Activated CD4-positive, alpha-beta T cell treated with anti-CD3 and anti-CD28 coated beads, Interleukin-2, amount 10 ng/mL, durations not matched to agents 7 days and 5 days (primary cell): ENCODE measurements around the gene ARL6IP6. TPM values are rescaled to one million over a fixed set of nuclear protein-coding genes. Genes with fewer than 3 reads are reported as not detected.

Experiments
- CTCF ChIA-PET: fragments of 350-600 bp; sonication (Branson Sonifier 250); formaldehyde crosslinking; loops from one replicate; lab custom pipeline; 2021; ENCODE audit warnings: antibody characterized with exemption; lab: Charles Lee
- POLR2A ChIA-PET: fragments of 350-600 bp; sonication (Branson Sonifier 250); formaldehyde crosslinking; loops from one replicate; lab custom pipeline; 2021; ENCODE audit warnings: antibody characterized with exemption; lab: Charles Lee
- DNase-seq: peaks from one replicate; pipeline ENCODE4 v3.0.0-alpha.2; 2020
- H3K27ac Mint-ChIP-seq: one replicate; pipeline ENCODE4 v1.8.0; 2021; ENCODE audit warnings: mild to moderate bottlenecking, moderate library complexity, mixed read lengths
- H3K27me3 Mint-ChIP-seq: one replicate; pipeline ENCODE4 v1.8.0; 2021; ENCODE audit warnings: mixed read lengths
- H3K36me3 Mint-ChIP-seq: one replicate; pipeline ENCODE4 v1.8.0; 2021; ENCODE audit warnings: low read depth, mixed read lengths
- H3K4me1 Mint-ChIP-seq: one replicate; pipeline ENCODE4 v1.8.0; 2021; ENCODE audit warnings: mixed read lengths
- H3K4me3 Mint-ChIP-seq: one replicate; pipeline ENCODE4 v1.8.0; 2021; ENCODE audit warnings: mild to moderate bottlenecking, moderate library complexity, mixed read lengths
- H3K9me3 Mint-ChIP-seq: one replicate; pipeline ENCODE4 v1.8.0; 2021; ENCODE audit warnings: mixed read lengths
- total RNA-seq, 2 experiments: library from RNA; stranded (reverse); gene quantifications; one replicate each; pipeline ENCODE4 v1.2.3, GENCODE V29; 2021

The ARL6IP6 gene
- 10 to 100 TPM; 37.4 to 57.5 TPM for total RNA-seq

DNA sequence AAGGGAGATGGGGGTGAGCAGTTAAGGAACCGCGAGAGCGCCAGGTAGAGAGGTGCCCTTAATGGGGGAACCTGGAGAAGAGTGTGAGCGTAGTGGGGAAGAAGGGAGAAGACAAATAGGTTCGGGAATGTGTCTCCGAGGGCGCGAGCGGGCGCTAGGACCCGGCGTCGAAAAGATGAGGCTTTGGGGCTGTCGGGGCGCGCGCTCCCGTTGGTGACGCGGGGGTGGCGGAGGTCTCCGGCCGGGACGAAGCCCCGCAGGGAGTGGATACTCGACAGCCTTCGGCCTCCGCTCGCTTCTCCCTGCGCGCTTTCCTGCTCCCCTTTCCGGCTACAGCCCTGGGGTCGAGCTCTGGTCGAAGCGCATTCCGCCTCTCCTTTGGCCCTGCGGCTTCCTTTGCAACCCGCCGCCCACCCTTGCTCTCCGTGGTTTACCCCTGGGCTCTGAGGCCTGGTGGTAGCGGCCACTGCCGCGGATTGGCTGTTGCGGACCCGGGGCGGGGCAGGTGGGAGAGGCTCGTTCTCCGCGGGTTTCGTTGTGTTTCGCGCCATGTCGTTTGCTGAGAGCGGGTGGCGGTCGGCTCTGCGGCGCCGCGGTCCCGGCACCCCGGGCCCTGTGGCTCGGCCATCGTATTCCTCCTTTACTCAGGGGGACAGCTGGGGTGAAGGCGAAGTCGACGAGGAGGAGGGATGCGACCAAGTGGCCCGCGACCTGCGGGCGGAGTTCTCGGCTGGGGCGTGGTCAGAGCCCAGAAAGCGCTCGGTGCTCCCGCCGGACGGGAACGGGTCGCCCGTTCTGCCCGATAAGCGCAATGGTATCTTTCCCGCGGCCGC lies at the start of gene ARL6IP6:
TSS of gene ARL6IP6 (plus strand) at position 545 of the 833 bp plus-strand sequence. CDS start at position 550, 5 bp downstream.
- CTCF ChIA-PET: interaction anchor here (0.6 to 1.3 kb wide), 4 partner anchors 11 to 548 kb away, joined by 3 to 5 read pairs (median 4); partner anchors contain the start of gene STAM2
- no peaks in the 10 kb centered on the region for H3K27me3 Mint-ChIP-seq
- H3K4me1 Mint-ChIP-seq: peaks cover 69% of the 10 kb centered on the region
- peak within 1 kb of the TSS; percentile 99 for H3K27ac Mint-ChIP-seq
- POLR2A ChIA-PET: interaction anchor here (1.2 kb wide), 1 partner anchor 24 kb away, joined by 10 read pairs; no protein-coding TSS in a partner anchor
- H3K9me3 Mint-ChIP-seq: no peaks in the 10 kb centered on the region
- H3K36me3 Mint-ChIP-seq: peaks cover 55% of the 10 kb centered on the region
- peak; percentile 95 for DNase-seq
- H3K4me3 Mint-ChIP-seq: peak within 1 kb of the TSS; percentile 99

DNA sequence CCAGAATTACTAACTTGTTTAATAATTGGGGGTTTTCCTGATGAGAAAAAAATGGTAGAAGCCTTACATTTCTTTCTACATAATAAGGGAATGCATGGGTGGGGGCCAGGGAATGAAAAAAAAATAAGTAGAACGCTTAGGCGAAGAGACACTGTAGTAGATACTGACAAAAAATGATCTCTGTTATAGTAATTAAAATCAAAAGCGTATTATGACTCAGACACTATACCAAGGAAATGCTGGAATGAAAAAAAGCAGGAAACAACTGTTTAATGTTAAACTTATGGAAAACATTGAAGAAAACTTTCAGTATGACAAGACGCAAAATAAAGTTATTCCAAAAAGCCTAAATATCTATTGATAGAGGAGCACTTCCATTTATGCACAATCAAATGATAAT lies 44.1 kb upstream of the ARL6IP6 start:
- Mint-ChIP-seq H3K27me3 (no peaks in the 10 kb centered on the region), H3K27ac (no peak overlapping the region), H3K4me3 (no peak overlapping the region), H3K9me3 (no peaks in the 10 kb centered on the region), H3K4me1 (no peaks in the 10 kb centered on the region), H3K36me3 (peaks cover 45% of the 10 kb centered on the region)
- ChIA-PET CTCF (no interaction called here), POLR2A (no interaction called here)
- no peak for DNase-seq

DNA sequence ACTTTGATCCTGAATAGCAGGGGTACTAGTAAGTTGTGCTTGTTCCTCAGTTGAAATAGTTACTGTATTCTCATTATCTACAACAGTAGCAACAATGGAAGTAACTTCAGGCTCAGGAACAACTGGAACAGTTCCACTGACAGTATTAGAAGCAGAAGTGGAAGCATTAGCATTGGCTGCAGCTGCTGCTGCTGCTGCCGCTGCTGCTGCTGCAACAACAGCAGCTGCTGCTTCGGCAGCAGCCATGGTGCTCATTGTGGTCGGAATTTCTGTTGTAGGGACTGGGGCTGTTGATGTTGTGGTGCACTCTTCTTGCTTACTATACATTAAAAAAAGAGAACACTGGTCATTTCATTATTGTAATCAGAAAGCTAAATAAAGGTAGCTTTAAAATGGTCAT lies 42.0 kb upstream of the ARL6IP6 start:
- peaks cover 47% of the 10 kb centered on the region for H3K36me3 Mint-ChIP-seq
- DNase-seq: no peak
- no peak overlapping the region for H3K4me3 Mint-ChIP-seq
- ChIA-PET POLR2A (no interaction called here), CTCF (no interaction called here)
- H3K27ac Mint-ChIP-seq: no peak overlapping the region
- H3K27me3 Mint-ChIP-seq: no peaks in the 10 kb centered on the region
- no peaks in the 10 kb centered on the region for H3K9me3 Mint-ChIP-seq
- no peaks in the 10 kb centered on the region for H3K4me1 Mint-ChIP-seq

DNA sequence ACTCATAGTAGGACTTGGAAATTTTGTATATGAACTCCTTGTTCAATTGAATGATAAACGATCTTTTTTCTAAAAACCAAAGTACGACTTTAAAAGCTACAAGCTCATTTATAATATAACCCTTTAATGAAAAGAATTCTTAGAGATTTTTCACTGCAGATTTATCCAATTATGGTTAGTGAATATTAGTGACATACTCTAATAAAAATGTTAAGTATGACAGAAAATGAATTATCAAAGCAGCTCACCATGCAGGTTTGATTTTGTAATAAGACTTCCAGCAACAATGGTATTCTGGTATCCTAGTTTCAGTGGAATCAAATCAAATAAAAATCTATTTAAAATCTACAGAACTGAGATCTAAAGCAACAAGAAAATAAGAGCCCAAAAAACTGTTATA lies 39.6 kb upstream of the ARL6IP6 start:
- ChIA-PET CTCF (no interaction called here), POLR2A (no interaction called here)
- no peaks in the 10 kb centered on the region for H3K9me3 Mint-ChIP-seq
- no peaks in the 10 kb centered on the region for H3K27me3 Mint-ChIP-seq
- H3K4me1 Mint-ChIP-seq: peaks cover 4% of the 10 kb centered on the region
- no peak overlapping the region for H3K4me3 Mint-ChIP-seq
- peaks cover 38% of the 10 kb centered on the region for H3K36me3 Mint-ChIP-seq
- no peak for DNase-seq
- no peak overlapping the region for H3K27ac Mint-ChIP-seq

DNA sequence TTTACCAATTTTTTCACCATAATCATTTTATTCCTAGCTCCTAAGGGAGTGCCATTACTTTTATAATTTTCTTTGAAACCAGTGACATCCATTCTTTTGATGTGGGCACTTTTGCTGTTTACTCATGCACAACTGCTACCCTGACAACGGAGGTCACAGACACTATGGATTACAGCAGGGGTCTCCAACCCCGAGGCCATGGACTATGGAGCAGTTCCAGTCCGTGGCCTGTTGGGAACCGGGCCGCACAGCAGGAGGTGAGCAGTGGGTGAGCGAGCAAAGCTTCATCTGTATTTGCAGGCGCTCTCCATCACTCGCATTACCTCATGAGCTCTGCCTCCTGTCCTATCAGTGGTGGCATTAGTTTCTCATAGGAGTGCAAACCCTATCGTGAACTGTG lies 35.8 kb upstream of the ARL6IP6 start:
- H3K9me3 Mint-ChIP-seq: no peaks in the 10 kb centered on the region
- no peak for DNase-seq
- peaks cover 32% of the 10 kb centered on the region for H3K36me3 Mint-ChIP-seq
- H3K27ac Mint-ChIP-seq: no peak overlapping the region
- no peak overlapping the region for H3K4me3 Mint-ChIP-seq
- ChIA-PET CTCF (interaction anchor here (0.6 kb wide), 1 partner anchor 71 kb away, joined by 4 read pairs; no protein-coding TSS in a partner anchor), POLR2A (no interaction called here)
- H3K4me1 Mint-ChIP-seq: peaks cover 20% of the 10 kb centered on the region
- no peaks in the 10 kb centered on the region for H3K27me3 Mint-ChIP-seq

DNA sequence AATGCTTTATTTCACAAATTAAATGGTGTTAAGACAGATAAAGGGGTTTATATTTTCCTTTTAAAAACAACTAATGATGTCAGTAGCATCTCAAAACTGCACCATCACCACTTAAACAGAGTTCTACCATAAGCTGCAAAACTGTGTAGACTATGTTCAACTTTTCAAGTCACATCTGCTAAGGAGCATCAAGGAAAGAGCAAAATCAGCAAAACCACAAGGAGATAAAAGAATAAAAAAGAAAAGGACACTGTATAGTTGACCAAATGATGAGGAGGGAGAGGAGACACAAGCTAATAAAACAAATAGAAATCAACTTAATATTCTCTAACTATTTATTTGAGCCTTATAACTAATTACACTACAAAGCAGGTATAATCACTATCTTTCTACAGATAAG lies 35.0 kb upstream of the ARL6IP6 start:
- H3K36me3 Mint-ChIP-seq: peaks cover 36% of the 10 kb centered on the region
- no peak for DNase-seq
- ChIA-PET CTCF (no interaction called here), POLR2A (no interaction called here)
- H3K4me3 Mint-ChIP-seq: no peak overlapping the region
- H3K4me1 Mint-ChIP-seq: peaks cover 20% of the 10 kb centered on the region
- H3K27ac Mint-ChIP-seq: no peak overlapping the region
- H3K9me3 Mint-ChIP-seq: no peaks in the 10 kb centered on the region
- H3K27me3 Mint-ChIP-seq: no peaks in the 10 kb centered on the region

DNA sequence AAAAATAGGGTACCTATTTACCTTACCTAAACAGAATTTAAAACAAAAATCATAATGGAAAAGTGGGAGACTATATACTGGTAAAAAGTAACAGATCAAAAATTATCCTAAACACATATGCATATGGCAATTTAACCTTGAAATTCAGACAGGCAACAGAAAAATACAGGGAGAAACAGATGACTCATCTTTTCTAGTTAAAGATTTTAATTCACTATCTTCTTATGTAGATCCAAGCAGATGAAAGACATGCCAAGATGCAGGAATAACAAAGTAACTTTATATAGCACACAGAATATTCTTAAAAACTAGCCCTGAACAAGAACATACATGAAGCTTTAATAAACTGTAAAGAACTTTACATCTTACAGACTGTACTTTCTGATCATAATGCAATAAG lies 32.1 kb upstream of the ARL6IP6 start:
- no peak overlapping the region for H3K4me3 Mint-ChIP-seq
- no peak overlapping the region for H3K27ac Mint-ChIP-seq
- DNase-seq: no peak
- H3K27me3 Mint-ChIP-seq: no peaks in the 10 kb centered on the region
- H3K36me3 Mint-ChIP-seq: peaks cover 27% of the 10 kb centered on the region
- ChIA-PET POLR2A (no interaction called here), CTCF (no interaction called here)
- peaks cover 24% of the 10 kb centered on the region for H3K4me1 Mint-ChIP-seq
- no peaks in the 10 kb centered on the region for H3K9me3 Mint-ChIP-seq

DNA sequence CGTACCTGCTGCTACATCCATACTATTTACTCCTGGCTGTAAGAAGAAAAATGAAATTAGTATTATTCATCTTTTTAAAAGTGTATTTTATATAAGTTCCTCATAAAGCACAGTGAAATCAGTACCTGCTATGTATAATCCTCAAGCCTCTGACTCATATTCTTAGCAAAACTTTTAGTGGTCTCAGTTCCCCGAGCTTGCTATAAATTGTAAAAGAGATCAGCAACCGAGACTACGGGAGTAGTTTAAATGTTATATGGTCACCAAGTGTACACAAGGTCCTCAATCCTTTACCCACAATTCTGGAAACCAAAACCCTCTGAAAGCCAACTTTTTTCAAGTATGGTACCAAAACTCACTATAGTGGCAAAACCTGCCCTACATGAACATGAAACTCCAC lies 25.4 kb upstream of the ARL6IP6 start:
- H3K27me3 Mint-ChIP-seq: no peaks in the 10 kb centered on the region
- H3K36me3 Mint-ChIP-seq: peaks cover 26% of the 10 kb centered on the region
- no peak for DNase-seq
- POLR2A ChIA-PET: no interaction called here
- no peak overlapping the region for H3K4me3 Mint-ChIP-seq
- H3K9me3 Mint-ChIP-seq: no peaks in the 10 kb centered on the region
- peaks cover 34% of the 10 kb centered on the region for H3K4me1 Mint-ChIP-seq
- peak overlapping the region; percentile 41 for H3K27ac Mint-ChIP-seq
- CTCF ChIA-PET: no interaction called here

DNA sequence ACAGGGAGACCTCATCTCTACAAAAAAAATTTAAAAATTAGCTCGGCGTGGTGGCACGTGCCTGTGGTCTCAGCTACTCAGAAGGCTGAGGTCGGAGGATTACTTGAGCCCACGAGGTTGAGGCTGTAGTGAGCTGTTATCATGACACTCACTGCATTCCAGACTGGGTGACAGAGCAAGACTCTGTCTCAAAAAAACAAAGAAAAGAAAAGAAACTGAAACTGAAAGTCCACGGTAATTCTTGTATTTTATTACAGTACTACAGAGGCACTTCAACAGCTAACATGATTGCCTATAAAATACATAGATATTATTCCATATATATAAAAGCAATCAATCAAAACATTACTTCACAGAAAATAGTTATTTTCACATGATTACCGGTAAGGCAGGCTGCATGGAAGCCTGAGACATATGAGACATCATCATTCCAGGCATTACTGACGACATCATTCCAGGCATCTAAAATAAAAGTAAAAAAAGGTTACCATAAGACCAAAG lies 24.2 kb upstream of the ARL6IP6 start:
- no peaks in the 10 kb centered on the region for H3K9me3 Mint-ChIP-seq
- peak; percentile 41 for DNase-seq
- peaks cover 24% of the 10 kb centered on the region for H3K36me3 Mint-ChIP-seq
- ChIA-PET POLR2A (interaction anchor here (1.3 kb wide), 1 partner anchor 23 kb away, joined by 10 read pairs; the partner anchor contains the start of gene PRPF40A), CTCF (interaction anchor here (1.2 kb wide), 1 partner anchor 58 kb away, joined by 3 read pairs; no protein-coding TSS in a partner anchor)
- peak overlapping the region; percentile 98 for H3K27ac Mint-ChIP-seq
- H3K27me3 Mint-ChIP-seq: no peaks in the 10 kb centered on the region
- H3K4me1 Mint-ChIP-seq: peaks cover 34% of the 10 kb centered on the region
- peak overlapping the region; percentile 80 for H3K4me3 Mint-ChIP-seq

DNA sequence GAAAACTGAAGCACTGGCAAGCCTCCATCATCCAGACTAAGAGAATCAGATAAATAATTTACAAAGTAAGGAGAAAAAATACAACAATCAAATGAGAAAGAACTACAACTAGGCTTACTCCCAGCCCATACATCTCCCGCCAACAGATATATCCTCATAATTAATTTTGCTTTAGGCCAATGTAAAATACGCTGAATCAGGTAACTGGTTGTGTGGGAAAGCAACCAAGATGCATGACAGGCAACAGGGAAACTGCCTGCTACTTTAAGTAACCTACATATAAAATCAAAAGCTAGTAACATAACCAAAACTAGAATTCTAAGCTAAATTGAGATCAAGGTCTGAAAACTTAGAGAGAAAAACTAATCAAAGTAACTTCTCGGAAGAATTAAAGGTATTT lies 22.7 kb upstream of the ARL6IP6 start:
- peaks cover 26% of the 10 kb centered on the region for H3K36me3 Mint-ChIP-seq
- H3K9me3 Mint-ChIP-seq: no peaks in the 10 kb centered on the region
- H3K27me3 Mint-ChIP-seq: no peaks in the 10 kb centered on the region
- no peak overlapping the region for H3K27ac Mint-ChIP-seq
- H3K4me3 Mint-ChIP-seq: no peak overlapping the region
- no peak for DNase-seq
- CTCF ChIA-PET: interaction anchor here (1.0 kb wide), 1 partner anchor 9 kb away, joined by 3 read pairs; no protein-coding TSS in a partner anchor
- POLR2A ChIA-PET: no interaction called here
- H3K4me1 Mint-ChIP-seq: peaks cover 34% of the 10 kb centered on the region

DNA sequence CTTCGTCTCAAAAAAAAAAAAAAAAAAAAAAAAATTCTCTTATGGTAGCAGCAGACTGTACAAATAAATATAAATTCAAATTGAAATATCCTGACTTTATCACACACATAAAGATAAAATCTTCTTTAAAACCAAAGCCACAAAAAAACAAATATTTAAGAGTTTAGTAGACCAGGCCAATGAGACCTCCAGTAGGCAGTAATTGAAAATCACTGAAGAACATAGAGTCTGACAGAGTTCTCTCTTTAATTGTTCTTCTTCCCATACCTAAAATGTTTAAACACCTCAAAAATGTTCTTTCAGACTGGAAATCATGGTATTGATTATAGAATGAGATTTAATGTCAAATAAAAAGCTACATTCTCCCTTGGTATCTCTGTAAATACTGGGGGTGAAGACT lies 21.9 kb upstream of the ARL6IP6 start:
- ChIA-PET POLR2A (no interaction called here), CTCF (interaction anchor here (0.8 to 1.0 kb wide), 2 partner anchors 9 to 18 kb away, joined by 3 read pairs; no protein-coding TSS in a partner anchor)
- DNase-seq: no peak

DNA sequence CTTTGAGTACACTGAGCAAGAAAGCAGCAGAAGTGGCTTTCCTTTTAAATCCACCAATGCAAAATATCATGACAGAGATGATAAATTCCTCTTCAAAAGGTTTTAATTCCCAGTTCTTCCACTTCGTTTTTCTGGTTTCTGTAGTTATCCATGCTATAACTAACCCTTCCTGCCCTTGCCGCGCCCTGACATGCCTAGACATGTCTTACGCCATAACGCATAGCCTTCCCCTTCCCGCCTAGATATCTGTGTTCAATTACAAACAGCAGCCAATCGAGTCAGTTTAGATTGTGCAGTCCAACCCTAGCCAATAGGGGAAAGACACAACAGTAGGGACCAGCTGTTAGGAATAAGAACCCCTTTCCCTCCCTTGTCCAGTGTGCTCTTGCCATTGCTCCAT lies 17.2 kb upstream of the ARL6IP6 start:
- Mint-ChIP-seq H3K27ac (no peak overlapping the region), H3K4me1 (peaks cover 23% of the 10 kb centered on the region), H3K36me3 (peaks cover 59% of the 10 kb centered on the region), H3K9me3 (peaks cover 12% of the 10 kb centered on the region), H3K27me3 (no peaks in the 10 kb centered on the region), H3K4me3 (no peak overlapping the region)
- POLR2A ChIA-PET: no interaction called here
- no peak for DNase-seq
- CTCF ChIA-PET: interaction anchor here (1.6 kb wide), 1 partner anchor 17 kb away, joined by 3 read pairs; the partner anchor contains the start of genes ARL6IP6 and PRPF40A

More for the DNA sequence above, 21.9 kb upstream of the ARL6IP6 start:
- Mint-ChIP-seq H3K9me3 (peaks cover 4% of the 10 kb centered on the region), H3K36me3 (peaks cover 27% of the 10 kb centered on the region), H3K27me3 (no peaks in the 10 kb centered on the region), H3K4me1 (peaks cover 36% of the 10 kb centered on the region), H3K4me3 (no peak overlapping the region), H3K27ac (no peak overlapping the region)

DNA sequence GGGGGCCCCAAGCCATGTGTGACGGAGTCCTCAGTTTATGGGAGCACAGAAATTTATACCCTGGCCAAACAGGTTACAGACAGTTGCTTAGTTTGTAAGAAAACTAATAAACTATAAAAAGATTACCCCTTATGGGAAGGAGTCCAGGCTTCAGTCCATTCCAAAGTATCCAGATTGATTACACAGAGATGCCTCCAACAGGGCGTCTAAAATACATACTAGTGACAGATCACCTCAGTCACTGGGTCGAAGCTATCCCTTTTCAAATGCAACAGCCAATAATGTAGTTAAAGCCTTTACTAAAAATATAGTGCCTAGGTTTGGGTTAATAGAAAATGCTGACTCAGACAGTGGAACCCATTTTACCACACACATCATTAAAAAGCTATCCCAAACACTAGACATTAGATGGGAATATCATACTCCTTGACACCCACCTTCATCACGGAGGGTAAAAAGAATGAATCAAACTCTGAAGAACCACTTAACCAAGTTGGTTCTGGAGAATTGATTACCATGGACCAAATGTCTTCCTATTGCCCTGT lies 11.9 kb upstream of the ARL6IP6 start:
- Mint-ChIP-seq H3K27me3 (no peaks in the 10 kb centered on the region), H3K27ac (no peak overlapping the region), H3K9me3 (peaks cover 8% of the 10 kb centered on the region), H3K4me3 (no peak overlapping the region), H3K4me1 (peaks cover 23% of the 10 kb centered on the region), H3K36me3 (peaks cover 86% of the 10 kb centered on the region)
- no peak for DNase-seq
- ChIA-PET POLR2A (no interaction called here), CTCF (interaction anchor here (0.9 to 1.8 kb wide), 4 partner anchors 9 to 31 kb away, joined by 4 to 5 read pairs (median 5); partner anchors contain the start of gene PRPF40A)
